Medulla oblongata (tissue), 1 donor: Measurements from ENCODE around the gene P2RX7.
"Not testable (repeated sequence)": the region's sequence is repeated elsewhere in the genome, so short reads cannot be mapped to it uniquely, and the experiment has no call there.

Experiments used
- DNase-seq: peaks from one replicate; pipeline ENCODE4 v3.0.0-alpha.2; 2015; ENCODE audit errors: extremely low spot score

The P2RX7 gene

GRCh38 chr12:121205491-121205890 is 72.8 kb downstream of the P2RX7 start:
- no peak for DNase-seq

DNA sequence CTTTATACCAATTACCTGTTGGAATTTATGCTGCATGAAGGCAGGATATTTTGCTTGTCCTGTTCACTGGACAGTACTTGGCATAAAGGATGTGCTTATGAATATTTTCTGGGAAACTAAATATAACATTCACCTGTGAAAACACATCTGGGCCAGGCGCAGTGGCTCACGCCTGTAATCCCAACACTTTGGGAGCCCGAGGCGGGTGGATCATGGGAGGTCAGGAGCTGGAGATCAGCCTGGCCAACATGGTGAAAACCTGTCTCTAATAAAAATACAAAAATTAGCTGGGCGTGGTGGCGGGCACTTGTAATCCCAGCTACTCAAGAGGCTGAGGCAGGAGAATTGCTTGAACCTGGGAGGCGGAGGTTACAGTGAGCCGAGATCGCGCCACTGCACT is 75.9 kb downstream of the P2RX7 start:
- DNase-seq, result not testable (repeated sequence)

- DNase-seq, result no peak
These were observed 76.5 kb downstream of the P2RX7 start for GRCh38 chr12:121209221-121209620.

GRCh38 chr12:121209624-121210572 is 77.2 kb downstream of the P2RX7 start, which contains the start of gene P2RX4:
Gene P2RX4 (plus strand): TSS chr12:121210129. CDS start chr12:121210165, 36 bp downstream.
- DNase-seq, result peak; percentile 81

- no peak for DNase-seq
These were observed 80.2 kb downstream of the P2RX7 start for GRCh38 chr12:121212875-121213274.

DNA sequence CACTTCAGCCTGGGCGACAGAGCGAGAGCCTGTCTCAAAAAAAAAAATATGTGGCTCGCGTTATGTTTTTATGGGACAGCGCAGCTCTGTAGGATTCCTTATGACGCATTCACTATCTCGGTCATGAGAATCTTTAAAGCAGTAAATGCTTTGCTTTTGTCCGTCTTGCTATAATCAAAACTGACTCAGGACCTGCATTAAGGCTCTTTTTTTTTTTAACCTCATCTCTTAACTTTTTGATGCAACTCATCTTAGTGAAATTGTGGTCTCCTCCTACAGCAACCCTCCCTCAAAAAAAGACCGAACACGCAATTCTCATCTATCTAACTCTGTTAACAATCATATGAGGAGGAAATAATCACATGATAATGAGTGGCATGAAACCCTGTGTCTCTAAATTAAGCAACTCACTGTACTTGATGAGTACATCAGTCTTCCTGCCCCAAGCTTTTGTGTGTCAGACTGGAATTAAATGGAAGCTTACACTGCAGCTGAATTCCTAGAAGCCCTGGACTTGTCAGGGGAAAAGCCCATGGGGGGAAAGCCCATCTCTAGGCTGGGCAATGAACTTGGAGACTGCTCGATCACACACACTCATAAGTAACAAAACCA is 81.6 kb downstream of the P2RX7 start:
- no peak for DNase-seq

GRCh38 chr12:121214855-121215745 is 82.4 kb downstream of the P2RX7 start:
- DNase-seq, result peak; percentile 67

- DNase-seq, result no peak
These were observed 83.4 kb downstream of the P2RX7 start for GRCh38 chr12:121216102-121216501.

- no peak for DNase-seq
These were observed 84.4 kb downstream of the P2RX7 start for GRCh38 chr12:121217063-121217462.

DNA sequence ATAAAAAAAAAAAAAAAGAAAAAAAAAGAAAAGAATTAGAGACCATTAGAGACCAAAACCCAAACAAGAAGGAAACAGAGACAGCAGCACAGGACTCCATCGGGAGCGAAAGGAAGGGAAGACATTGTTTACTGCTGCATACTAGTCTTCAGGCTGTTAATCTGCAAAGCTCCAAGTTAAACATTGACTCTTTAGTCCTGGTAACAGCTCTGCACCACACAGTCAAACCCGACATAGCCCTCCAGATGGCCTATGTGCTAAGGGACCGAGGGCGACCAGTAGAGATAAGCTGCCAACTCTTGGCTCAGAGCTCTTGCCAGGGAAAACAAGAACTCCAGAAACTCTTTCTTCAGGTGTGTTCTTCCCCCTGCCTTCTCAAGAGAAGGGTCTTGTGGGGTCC is 85.1 kb downstream of the P2RX7 start:
- no peak for DNase-seq

GRCh38 chr12:121218588-121219352 is 86.1 kb downstream of the P2RX7 start:
- no peak for DNase-seq

DNA sequence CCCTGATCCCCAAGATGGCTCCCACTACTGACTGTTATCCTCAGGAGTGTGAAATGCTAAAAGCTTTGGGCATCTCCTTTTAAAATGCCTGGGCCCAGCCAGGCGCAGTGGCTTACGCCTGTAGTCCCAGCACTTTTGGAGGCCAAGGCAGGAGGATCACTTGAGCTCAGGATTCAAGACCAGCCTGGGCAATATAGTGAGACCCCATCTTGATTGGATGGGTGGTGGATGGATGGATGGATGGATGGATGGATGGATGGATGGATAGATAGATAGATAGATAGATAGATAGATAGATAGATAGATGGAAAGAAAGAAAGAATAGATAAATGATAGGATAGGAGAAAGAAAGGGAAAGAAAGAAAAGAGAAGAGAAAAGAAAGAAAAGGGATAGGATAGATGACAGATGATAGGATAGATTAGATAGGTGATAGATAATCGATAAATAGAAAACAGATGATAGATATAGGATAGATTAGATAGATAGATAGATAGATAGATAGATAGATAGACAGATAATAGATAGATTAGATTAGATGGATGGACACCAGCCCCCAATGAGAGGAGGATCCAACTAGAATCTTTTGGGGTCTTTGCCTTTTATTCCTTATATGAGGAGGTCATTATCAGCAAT is 86.8 kb downstream of the P2RX7 start:
- no peak for DNase-seq

GRCh38 chr12:121222847-121223246 is 90.2 kb downstream of the P2RX7 start:
- DNase-seq, result no peak

DNA sequence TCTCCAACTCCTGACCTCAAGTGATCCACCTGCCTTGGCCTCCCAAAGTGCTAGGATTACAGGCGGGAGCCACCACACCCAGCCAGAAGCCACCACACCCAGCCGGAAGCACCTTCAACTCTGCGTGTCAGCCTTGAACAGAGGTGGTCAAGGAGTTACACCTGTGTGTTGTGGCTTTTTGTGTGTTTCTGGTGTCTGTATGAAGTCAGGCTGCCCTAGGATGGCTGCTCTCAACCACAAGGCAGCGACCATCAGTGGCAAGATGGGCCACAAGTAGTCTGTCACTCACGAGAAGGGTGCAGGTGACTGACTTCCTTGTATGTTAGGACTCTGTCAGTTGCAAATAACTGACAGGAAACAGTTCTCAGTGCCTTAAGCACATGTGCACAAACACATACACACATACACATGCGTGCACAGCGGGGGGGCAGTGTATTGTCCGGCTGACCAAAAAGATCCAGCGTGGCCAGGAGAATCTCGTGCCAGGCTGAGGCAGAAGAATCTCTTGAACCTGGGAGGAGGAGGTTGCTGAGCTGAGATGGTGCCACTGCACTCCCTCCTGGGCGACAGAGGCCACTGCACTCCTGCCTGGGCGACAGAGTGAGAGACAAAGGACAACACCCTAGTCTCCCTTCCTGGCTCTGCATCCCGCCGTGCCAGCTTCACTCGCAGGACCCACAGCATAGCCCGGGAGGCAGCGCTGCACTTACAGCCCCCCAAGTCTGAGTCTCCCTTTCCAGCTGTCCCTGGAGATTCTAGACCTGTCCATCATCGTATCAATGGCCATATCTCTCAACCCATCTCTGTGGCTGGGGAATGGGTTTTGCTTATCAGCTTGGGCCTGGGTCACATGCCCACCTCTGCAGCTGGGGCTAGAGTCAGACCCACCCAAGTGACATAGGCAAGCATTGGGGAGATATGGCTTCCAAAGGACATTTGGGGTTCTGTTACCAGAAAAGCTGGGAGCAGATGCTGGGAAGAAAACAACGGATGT is 90.9 kb downstream of the P2RX7 start:
- no peak for DNase-seq

GRCh38 chr12:121224591-121224990 is 91.9 kb downstream of the P2RX7 start:
- no peak for DNase-seq

DNA sequence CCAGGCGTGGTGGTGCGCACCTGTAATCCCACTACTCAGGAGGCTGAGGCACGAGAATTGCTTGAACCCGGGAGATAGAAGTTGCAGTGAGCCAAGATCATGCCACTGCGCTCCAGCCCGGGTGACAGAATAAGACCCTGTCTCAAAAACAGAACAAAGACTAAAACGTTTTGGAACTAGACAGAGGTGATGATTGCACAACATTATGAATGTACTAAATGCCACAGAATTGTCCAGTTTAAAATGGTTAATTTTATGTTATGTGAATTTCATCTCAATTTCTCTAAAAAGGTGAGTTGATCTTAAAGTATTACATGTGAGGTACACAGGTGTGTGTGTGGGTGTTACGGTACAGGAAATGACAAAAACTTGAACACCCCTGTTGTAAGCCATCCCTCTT is 93.7 kb downstream of the P2RX7 start:
- no peak for DNase-seq

DNA sequence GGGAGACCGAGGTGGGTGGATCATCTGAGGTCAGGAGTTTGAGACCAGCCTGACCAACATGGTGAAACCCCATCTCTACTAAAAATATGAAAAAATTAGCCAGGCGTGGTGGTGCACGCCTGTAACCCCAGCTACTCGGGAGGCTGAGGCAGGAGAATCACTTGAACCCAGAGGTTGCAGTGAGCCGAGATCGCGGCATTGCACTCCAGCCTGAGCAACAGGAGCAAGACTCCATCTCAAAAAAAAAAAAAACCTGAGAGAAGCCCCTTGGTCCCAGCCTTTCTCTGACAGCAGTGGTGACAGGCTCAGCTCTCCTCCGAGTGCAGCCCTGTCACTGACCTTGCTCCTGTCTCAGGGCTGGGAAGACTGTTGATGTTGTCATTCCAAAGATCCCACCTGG is 94.2 kb downstream of the P2RX7 start:
- DNase-seq, result not testable (repeated sequence)

DNA sequence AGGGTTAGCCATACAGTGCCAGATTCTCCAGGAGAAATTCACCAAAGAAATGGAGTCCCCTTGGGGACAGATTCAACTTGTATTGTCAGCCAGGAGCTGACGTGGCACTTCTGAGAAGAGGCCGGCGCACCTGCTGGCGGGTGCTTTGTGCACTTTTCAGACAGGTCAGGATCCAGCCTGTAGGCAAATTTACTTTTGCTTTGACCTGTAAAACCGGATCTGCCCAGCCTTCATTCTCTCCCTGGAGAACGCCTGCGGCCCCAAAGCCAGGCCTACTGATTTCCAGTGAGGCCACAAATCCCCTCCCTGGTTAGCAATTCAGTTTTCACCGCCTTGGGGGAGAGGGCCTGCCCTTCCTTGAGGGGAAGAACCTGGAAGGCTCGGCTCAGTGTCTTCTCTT is 94.6 kb downstream of the P2RX7 start:
- no peak for DNase-seq

DNA sequence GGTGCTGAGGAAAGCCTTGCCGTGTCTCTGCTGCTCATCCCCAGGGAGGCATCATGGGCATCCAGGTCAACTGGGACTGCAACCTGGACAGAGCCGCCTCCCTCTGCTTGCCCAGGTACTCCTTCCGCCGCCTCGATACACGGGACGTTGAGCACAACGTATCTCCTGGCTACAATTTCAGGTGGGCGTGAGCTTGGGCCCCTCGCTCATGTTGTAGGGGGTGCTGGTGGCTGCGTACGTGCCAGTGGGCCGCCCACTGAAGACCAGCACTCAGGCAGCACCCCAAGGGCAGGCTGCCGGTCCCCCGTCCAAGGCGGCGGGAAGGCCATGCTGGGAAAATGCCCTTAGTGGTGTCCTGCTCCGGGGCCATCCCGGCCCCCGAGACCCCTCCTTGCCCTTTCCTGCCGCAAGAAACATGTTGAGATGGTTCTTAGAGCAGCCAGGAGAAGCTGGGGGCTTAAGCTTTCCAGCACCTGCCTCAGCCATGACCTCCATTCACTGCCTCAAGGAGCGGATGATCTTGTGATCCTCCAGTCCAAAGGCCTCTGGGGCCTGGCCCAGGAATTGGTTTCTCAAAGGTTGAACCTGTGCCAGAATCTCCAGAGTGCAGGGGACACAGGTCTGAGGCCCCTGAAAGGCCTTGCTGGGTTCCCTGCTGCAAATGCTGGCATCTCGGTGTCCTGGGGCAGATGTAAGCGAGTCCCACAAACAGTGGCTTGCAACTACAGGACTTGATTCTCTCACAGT is 96.4 kb downstream of the P2RX7 start:
- DNase-seq, result no peak
